GM12873 (cell line): ENCODE measurements around the gene CNIH3.

Source experiments
- CTCF ChIP-seq: IDR thresholded peaks from 2 replicates; pipeline ENCODE4 v1.5.1; 2012; ENCODE audit warnings: low read depth, mild to moderate bottlenecking, moderate library complexity, low read length, control low read depth; ENCODE audit not compliant: insufficient read depth; ENCODE audit errors: missing control alignments

Gene CNIH3

GRCh38 chr1:224662870-224663269, 46.8 kb downstream of the CNIH3 start:
- no peak for TF ChIP-seq CTCF

- TF ChIP-seq CTCF = no peak
These were observed 48.9 kb downstream of the CNIH3 start for GRCh38 chr1:224665016-224665415.

- no peak for TF ChIP-seq CTCF
These were observed 50.0 kb downstream of the CNIH3 start for GRCh38 chr1:224666078-224666477.

- no peak for TF ChIP-seq CTCF
These were observed 50.8 kb downstream of the CNIH3 start for GRCh38 chr1:224666913-224667312.

GRCh38 chr1:224668984-224669383, 52.9 kb downstream of the CNIH3 start:
- no peak for TF ChIP-seq CTCF

GRCh38 chr1:224669403-224669802, 53.3 kb downstream of the CNIH3 start:
- TF ChIP-seq CTCF = no peak

GRCh38 chr1:224670506-224670905, 54.4 kb downstream of the CNIH3 start:
- TF ChIP-seq CTCF = no peak

- TF ChIP-seq CTCF = no peak
These were observed 55.0 kb downstream of the CNIH3 start for GRCh38 chr1:224671076-224671475.
